Esophagus (tissue), 2 donors: ENCODE measurements around the gene DYRK1B. TPM values are rescaled to one million over a fixed set of nuclear protein-coding genes. Genes with fewer than 3 reads are reported as not detected.

Source experiments
- H3K27ac ChIP-seq, 2 donors: one replicate each; pipeline ENCODE4 v1.5.1; 2013; ENCODE audit warnings: low read depth in 2 of 2, mild to moderate bottlenecking in 2 of 2, inconsistent platforms in 1 of 2, low read length in 1 of 2, moderate library complexity in 1 of 2
- H3K27me3 ChIP-seq, 2 donors: one replicate each; pipeline ENCODE4 v1.6.1; 2013; ENCODE audit warnings: low read length in 2 of 2, control low read depth in 1 of 2, mild to moderate bottlenecking in 1 of 2; ENCODE audit not compliant: insufficient read depth in 2 of 2, control insufficient read depth in 1 of 2
- H3K36me3 ChIP-seq, 2 donors: one replicate each; pipeline ENCODE4 v1.6.1; 2013; ENCODE audit warnings: low read length in 1 of 2; ENCODE audit not compliant: control insufficient read depth in 2 of 2, insufficient read depth in 2 of 2
- H3K4me1 ChIP-seq, 2 donors: one replicate each; pipeline ENCODE4 v1.6.1; 2013; ENCODE audit warnings: low read length in 1 of 2; ENCODE audit not compliant: control insufficient read depth in 2 of 2, insufficient read depth in 2 of 2
- H3K4me3 ChIP-seq, 2 donors: one replicate each; pipeline ENCODE4 v1.5.1; 2013; ENCODE audit warnings: low read length in 2 of 2, mild to moderate bottlenecking in 2 of 2, low read depth in 1 of 2, moderate library complexity in 1 of 2
- H3K9me3 ChIP-seq, 2 donors: one replicate each; pipeline ENCODE4 v1.6.1; 2013; ENCODE audit warnings: mild to moderate bottlenecking in 2 of 2, low read depth in 1 of 2, low read length in 1 of 2, moderate library complexity in 1 of 2; ENCODE audit not compliant: control insufficient read depth in 2 of 2, insufficient read depth in 1 of 2
- WGBS, 2 donors: extraction: QIAGEN DNeasy Blood & Tissue Kit; methylation state at CpG; one replicate each; pipeline ENCODE4 v1.1.7; 2013; 5-methylcytosine and 5-hydroxymethylcytosine counted together
- polyA plus RNA-seq, 2 donors: library from polyadenylated mRNA; stranded (reverse); fragments of 200-250 nt; gene quantifications; one replicate each; pipeline ENCODE4 v1.2.3, GENCODE V29; 2013
- donor health status: healthy with polysubstance abuse.
- donor health status: Bipolar disorder and iron deficiency.

The DYRK1B gene
- polyA plus RNA-seq, 2 donors, result 6.8 to 13.0 TPM

- Histone ChIP-seq H3K27me3 (no peaks in the 10 kb centered on the region), H3K36me3 (no peaks in the 10 kb centered on the region), H3K4me3 (peak overlapping the region; percentile 60 to 87), H3K9me3 (no peaks in the 10 kb centered on the region), H3K27ac (peak overlapping the region in 1 of 2 donors; percentile 92), H3K4me1 (no peaks in the 10 kb centered on the region)
- 0 to 2% methylated on average over 17 of the region's 17 CpGs for WGBS, 2 donors
These were observed 11.6 kb upstream of the DYRK1B start for GRCh38 chr19:39845584-39845932.

GRCh38 chr19:39845172-39845571 lies 11.2 kb upstream of the DYRK1B start:
- Histone ChIP-seq H3K4me3 (peak overlapping the region; percentile 60 to 87), H3K27me3 (no peaks in the 10 kb centered on the region), H3K4me1 (no peaks in the 10 kb centered on the region), H3K27ac (peak overlapping the region in 1 of 2 donors; percentile 13), H3K36me3 (no peaks in the 10 kb centered on the region), H3K9me3 (no peaks in the 10 kb centered on the region)
- 17 to 27% methylated on average over 5 of the region's 5 CpGs for WGBS, 2 donors

- Histone ChIP-seq H3K4me3 (no peak overlapping the region), H3K9me3 (no peaks in the 10 kb centered on the region), H3K27me3 (no peaks in the 10 kb centered on the region), H3K4me1 (no peaks in the 10 kb centered on the region), H3K36me3 (peaks cover 3 to 6% of the 10 kb centered on the region in 2 donors), H3K27ac (no peak overlapping the region)
- WGBS, 2 donors, result 41 to 48% methylated on average over 4 of the region's 4 CpGs
These were observed 10.2 kb upstream of the DYRK1B start for GRCh38 chr19:39843919-39844793.

- Histone ChIP-seq H3K36me3 (peaks cover 7 to 11% of the 10 kb centered on the region in 2 donors), H3K27me3 (no peaks in the 10 kb centered on the region), H3K9me3 (no peaks in the 10 kb centered on the region), H3K27ac (no peak overlapping the region), H3K4me3 (no peak overlapping the region), H3K4me1 (no peaks in the 10 kb centered on the region)
- WGBS, 2 donors, result 74 to 80% methylated on average over 7 of the region's 7 CpGs
These were observed 8.9 kb upstream of the DYRK1B start for GRCh38 chr19:39842693-39843435.

- no peak overlapping the region for H3K27ac ChIP-seq
- H3K9me3 ChIP-seq, result no peaks in the 10 kb centered on the region
- 94 to 97% methylated on average over 4 of the region's 4 CpGs for WGBS, 2 donors
- H3K4me3 ChIP-seq, result no peak overlapping the region
- H3K27me3 ChIP-seq, result no peaks in the 10 kb centered on the region
- H3K36me3 ChIP-seq, result peaks cover 16 to 23% of the 10 kb centered on the region in 2 donors
- no peaks in the 10 kb centered on the region for H3K4me1 ChIP-seq
These were observed 7.1 kb upstream of the DYRK1B start for GRCh38 chr19:39841041-39841440.

- Histone ChIP-seq H3K36me3 (peaks cover 16 to 23% of the 10 kb centered on the region in 2 donors), H3K27me3 (no peaks in the 10 kb centered on the region)
- 88 to 91% methylated on average over 17 of the region's 17 CpGs for WGBS, 2 donors
These were observed 6.5 kb upstream of the DYRK1B start for GRCh38 chr19:39840492-39840891.

GRCh38 chr19:39839678-39840327 lies 5.8 kb upstream of the DYRK1B start:
- WGBS, 2 donors, result 77 to 78% methylated on average over 13 of the region's 13 CpGs
- H3K36me3 ChIP-seq, result peaks cover 16 to 23% of the 10 kb centered on the region in 2 donors
- no peak overlapping the region for H3K4me3 ChIP-seq

More at GRCh38 chr19:39840492-39840891, 6.5 kb upstream of the DYRK1B start:
- H3K9me3 ChIP-seq, result no peaks in the 10 kb centered on the region
- no peaks in the 10 kb centered on the region for H3K4me1 ChIP-seq
- no peak overlapping the region for H3K4me3 ChIP-seq
- H3K27ac ChIP-seq, result no peak overlapping the region

GRCh38 chr19:39838569-39838968 lies 4.6 kb upstream of the DYRK1B start:
- 60 to 67% methylated on average over 4 of the region's 4 CpGs for WGBS, 2 donors
- Histone ChIP-seq H3K27me3 (no peaks in the 10 kb centered on the region), H3K27ac (no peak overlapping the region), H3K4me3 (no peak overlapping the region), H3K36me3 (peaks cover 16 to 27% of the 10 kb centered on the region in 2 donors), H3K9me3 (no peaks in the 10 kb centered on the region), H3K4me1 (peaks cover 0 to 4% of the 10 kb centered on the region in 2 donors)

More at GRCh38 chr19:39839678-39840327, 5.8 kb upstream of the DYRK1B start:
- Histone ChIP-seq H3K9me3 (no peaks in the 10 kb centered on the region), H3K27me3 (no peaks in the 10 kb centered on the region), H3K4me1 (no peaks in the 10 kb centered on the region), H3K27ac (no peak overlapping the region)

- H3K36me3 ChIP-seq, result peaks cover 16 to 27% of the 10 kb centered on the region in 2 donors
- no peak overlapping the region for H3K4me3 ChIP-seq
- H3K27me3 ChIP-seq, result no peaks in the 10 kb centered on the region
- peaks cover 0 to 4% of the 10 kb centered on the region in 2 donors for H3K4me1 ChIP-seq
- H3K27ac ChIP-seq, result no peak overlapping the region
- no peaks in the 10 kb centered on the region for H3K9me3 ChIP-seq
- WGBS, 2 donors, result 81 to 86% methylated on average over 3 of the region's 3 CpGs
These were observed 4.0 kb upstream of the DYRK1B start for GRCh38 chr19:39837978-39838377.
